HG03439 (cell line): Measurements from ENCODE around the gene GPR27.

Source experiments
- ATAC-seq: cut with Tn5 transposase; IDR thresholded peaks from one replicate; pipeline ENCODE4 v1.9.1; 2021; ENCODE audit warnings: mild to moderate bottlenecking, moderate library complexity; ENCODE audit not compliant: unreplicated experiment

GPR27 gene

GRCh38 chr3:71753701-71754609 lies at the start of gene GPR27:
TSS of gene GPR27 (plus strand) at chr3:71753855. CDS start at chr3:71754050, 195 bp downstream.
- no peak for ATAC-seq

- no peak for ATAC-seq
Measured at GRCh38 chr3:71704915-71705314, 48.7 kb upstream of the GPR27 start.

GRCh38 chr3:71705681-71706080 lies 48.0 kb upstream of the GPR27 start:
- ATAC-seq: no peak

- ATAC-seq: no peak
Measured at GRCh38 chr3:71707595-71707994, 46.1 kb upstream of the GPR27 start.

GRCh38 chr3:71708476-71709105 lies 45.1 kb upstream of the GPR27 start:
- ATAC-seq: no peak

- no peak for ATAC-seq
Measured at GRCh38 chr3:71709908-71710511, 43.6 kb upstream of the GPR27 start.

GRCh38 chr3:71710906-71711494 lies 42.7 kb upstream of the GPR27 start:
- ATAC-seq: peak; percentile 74

GRCh38 chr3:71713041-71713440 lies 40.6 kb upstream of the GPR27 start:
- no peak for ATAC-seq

- no peak for ATAC-seq
Measured at GRCh38 chr3:71714595-71714994, 39.1 kb upstream of the GPR27 start.

- ATAC-seq: no peak
Measured at GRCh38 chr3:71718072-71718471, 35.6 kb upstream of the GPR27 start.

- no peak for ATAC-seq
Measured at GRCh38 chr3:71721002-71721401, 32.7 kb upstream of the GPR27 start.

- ATAC-seq: no peak
Measured at GRCh38 chr3:71721651-71722157, 32.0 kb upstream of the GPR27 start.

GRCh38 chr3:71722693-71723092 lies 31.0 kb upstream of the GPR27 start:
- no peak for ATAC-seq

- ATAC-seq: no peak
Measured at GRCh38 chr3:71723452-71724170, 30.0 kb upstream of the GPR27 start.

- ATAC-seq: no peak
Measured at GRCh38 chr3:71724171-71724453, 29.5 kb upstream of the GPR27 start.

GRCh38 chr3:71724584-71725270 lies 28.9 kb upstream of the GPR27 start:
- peak; percentile 50 for ATAC-seq

GRCh38 chr3:71725271-71725991 lies 28.2 kb upstream of the GPR27 start, which contains the start of gene EIF4E3:
TSS of gene EIF4E3 (minus strand) at chr3:71725402. CDS start at chr3:71725367, 35 bp downstream.
- peak; percentile 52 for ATAC-seq

GRCh38 chr3:71726146-71726545 lies 27.5 kb upstream of the GPR27 start:
- no peak for ATAC-seq

- ATAC-seq: no peak
Measured at GRCh38 chr3:71728632-71729342, 24.9 kb upstream of the GPR27 start.
